HG03097 (cell line): Measurements from ENCODE around the gene OR2A14.
A peak's percentile ranks its signal among the peaks of the same experiment; 100 is the strongest.
"Not testable (repeated sequence)": the region's sequence is repeated elsewhere in the genome, so short reads cannot be mapped to it uniquely, and the experiment has no call there.

ENCODE experiments used
- ATAC-seq: cut with Tn5 transposase; IDR thresholded peaks from one replicate; pipeline ENCODE4 v1.9.1; 2021; ENCODE audit not compliant: unreplicated experiment, low FRiP score

Gene OR2A14

DNA sequence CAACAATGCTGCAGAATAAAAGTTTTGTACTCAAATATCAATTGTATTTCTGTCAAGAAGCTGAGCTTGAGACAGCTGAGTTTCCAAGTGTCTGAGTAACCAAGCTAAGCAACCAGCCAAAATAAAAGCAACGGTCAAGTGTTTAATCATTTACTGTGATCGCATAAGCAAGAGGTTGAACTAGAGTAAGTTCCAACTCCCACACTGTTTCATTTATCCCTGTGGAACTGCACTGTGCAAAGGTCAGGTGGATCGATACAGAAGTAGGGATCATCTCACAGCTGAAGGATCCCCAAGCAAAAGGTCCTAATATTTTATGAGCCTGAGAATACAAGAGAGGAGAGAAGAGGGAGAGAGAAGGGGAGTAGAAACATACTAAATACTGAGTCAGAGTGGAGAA is 21.4 kb downstream of the OR2A14 start:
- no peak for ATAC-seq

DNA sequence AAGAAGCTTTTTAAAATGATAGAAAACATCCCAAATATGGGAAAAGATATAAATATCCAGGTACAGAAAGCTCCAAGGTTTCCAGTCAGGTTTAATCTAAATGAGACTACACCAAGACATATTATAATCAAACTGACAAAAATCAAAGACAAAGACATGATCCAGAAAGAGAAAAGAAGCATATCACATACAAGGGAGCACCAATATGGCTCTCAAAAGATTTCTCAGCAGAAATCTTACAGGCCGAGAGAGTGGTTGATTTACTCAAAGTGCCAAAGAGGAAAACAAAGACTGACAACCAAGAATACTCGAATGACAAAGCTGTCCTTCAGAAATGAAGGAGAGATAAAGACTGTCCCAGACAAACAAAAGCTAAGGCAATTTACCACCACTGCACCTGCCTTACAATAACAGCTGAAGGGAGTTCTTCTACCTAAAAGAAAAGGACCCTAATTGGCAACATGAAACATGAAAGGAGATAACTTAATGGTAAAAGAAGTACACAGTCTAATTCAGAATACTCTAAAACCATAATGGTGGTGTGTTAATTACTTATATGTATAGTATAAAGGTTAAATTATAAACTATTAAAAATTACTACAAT is 25.4 kb downstream of the OR2A14 start:
- no peak for ATAC-seq

- no peak for ATAC-seq
Observed at GRCh38 chr7:144158861-144159260, 35.9 kb downstream of the OR2A14 start.

GRCh38 chr7:144164784-144165183 is 41.8 kb downstream of the OR2A14 start:
- no peak for ATAC-seq

GRCh38 chr7:144171594-144172350 is 48.8 kb downstream of the OR2A14 start:
- not testable (repeated sequence) for ATAC-seq

DNA sequence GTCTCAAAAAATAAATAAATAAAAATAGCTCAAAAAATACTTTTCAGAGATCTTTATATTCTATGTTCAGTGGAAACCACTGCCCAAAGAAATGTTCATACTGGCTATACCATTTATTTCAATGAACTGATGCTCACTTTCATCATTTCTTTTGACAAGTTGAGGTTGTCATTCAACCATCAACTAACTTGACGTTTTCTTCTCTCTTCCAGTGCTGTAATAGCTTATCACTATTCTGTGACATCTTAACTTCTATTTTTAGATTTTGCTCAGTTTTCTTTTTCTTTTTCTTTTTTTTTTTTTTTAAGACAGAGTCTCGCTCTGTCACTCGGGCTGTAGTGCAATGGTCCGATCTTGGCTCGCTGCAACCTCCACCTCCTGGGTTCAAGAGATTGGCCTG is 51.6 kb downstream of the OR2A14 start:
- ATAC-seq: no peak

GRCh38 chr7:144178380-144179164 is 55.6 kb downstream of the OR2A14 start:
- ATAC-seq: peak; percentile 87

DNA sequence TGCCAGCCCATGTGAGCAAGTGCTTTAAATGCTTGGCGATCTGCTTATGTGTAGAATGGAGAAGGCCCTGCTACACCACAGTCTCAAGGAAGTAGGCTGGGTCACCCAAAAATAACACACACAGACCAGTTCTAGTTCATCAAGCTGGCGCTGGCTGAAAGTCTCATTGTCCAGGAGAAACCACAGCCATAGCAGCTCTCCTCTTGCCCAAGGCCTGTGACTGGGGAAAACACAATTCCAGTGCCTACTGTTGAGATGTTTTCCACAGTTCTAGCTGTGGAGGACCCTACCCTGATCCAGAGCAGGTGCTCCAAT is 56.1 kb downstream of the OR2A14 start:
- ATAC-seq: not testable (repeated sequence)
